ENCODE data around the gene CDC20. TPM values are rescaled to one million over a fixed set of nuclear protein-coding genes. Genes with fewer than 3 reads are reported as not detected.
A peak's percentile ranks its signal among the peaks of the same experiment; 100 is the strongest.

CDC20 gene
- total and polyA plus RNA-seq, 2 of the 8 experiments (the other 6 are each of a cell fraction or from before 2014, with no cell fraction given) = 214 to 221 TPM

- no peak for TF ChIP-seq CTBP2 (IDR thresholded peaks at IDR 0.05; ENCODE audit: borderline replicate concordance, insufficient read depth, insufficient read length, low read length)
- no peak; the same call in none of the 2 replicates for TF ChIP-seq E2F6 (IDR thresholded peaks at IDR 0.05)
- no peak for TF ChIP-seq ATF3 (IDR thresholded peaks at IDR 0.05; ENCODE audit: insufficient read depth, low read depth, low read length)
- TF ChIP-seq CBX8 (IDR thresholded peaks at IDR 0.05; ENCODE audit: borderline replicate concordance, low read depth, low read length) = no peak
- TF ChIP-seq RFX5 (IDR thresholded peaks at IDR 0.05; ENCODE audit: borderline replicate concordance, low read depth, low read length) = no peak
- TF ChIP-seq SP4 (IDR thresholded peaks at IDR 0.05; ENCODE audit: low read length) = no peak
- TF ChIP-seq RAD21 (IDR thresholded peaks at IDR 0.05 in 1 of 2, conservative IDR thresholded peaks at IDR 0.05 in 1 of 2; ENCODE audit: low read depth in 2 of 2, low read length in 2 of 2) = no peak; a peak in 1 of 4 replicates
- TF ChIP-seq KDM5A (IDR thresholded peaks at IDR 0.05; ENCODE audit: low read length) = no peak
- TF ChIP-seq SAP30 (IDR thresholded peaks at IDR 0.05; ENCODE audit: insufficient read depth, insufficient replicate concordance, low read length) = peak; percentile 58
- no peak for TF ChIP-seq JUND (IDR thresholded peaks at IDR 0.05; ENCODE audit: low read length)
- 0 out of 2 replicates have a peak, but pooled peaks have one; percentile 42 for TF ChIP-seq GABPA (IDR thresholded peaks at IDR 0.05; ENCODE audit: borderline replicate concordance, insufficient read depth, low read length)
- TF ChIP-seq KDM4A (IDR thresholded peaks at IDR 0.05; ENCODE audit: low read depth, low read length, severe bottlenecking) = peak; percentile 49
- TF ChIP-seq POLR2A (IDR thresholded peaks at IDR 0.05; ENCODE audit: control extremely low read depth in 1 of 2, low read depth in 2 of 2, low read length in 2 of 2) = peak; percentile 58 to 95
- no peak for TF ChIP-seq TEAD4 (IDR thresholded peaks at IDR 0.05; ENCODE audit: low read depth, low read length)
- peak; percentile 72 for TF ChIP-seq NRF1 (IDR thresholded peaks at IDR 0.05; ENCODE audit: low read depth, low read length)
- TF ChIP-seq KDM1A (IDR thresholded peaks at IDR 0.05; ENCODE audit: borderline replicate concordance, low read length) = no peak
- peak; percentile 92 for TF ChIP-seq POLR2AphosphoS5 (IDR thresholded peaks at IDR 0.05; ENCODE audit: low read depth, low read length)
- TF ChIP-seq BRCA1 (IDR thresholded peaks at IDR 0.05; ENCODE audit: low read depth, low read length) = no peak
- peak; percentile 62 for TF ChIP-seq TAF1 (IDR thresholded peaks at IDR 0.05; ENCODE audit: low read depth, low read length)
Measured at GRCh38 chr1:43348809-43349593, 9.8 kb upstream of the CDC20 start (continued).

Data from H1 (cell line).